Activated CD8-positive, alpha-beta memory T cell treated with anti-CD3 and anti-CD28 coated beads for 4 hours (primary cell): Measurements from ENCODE around the gene RAMP3.
"Not testable (repeated sequence)": the region's sequence is repeated elsewhere in the genome, so short reads cannot be mapped to it uniquely, and the experiment has no call there.

Source experiments
- DNase-seq, 2 donors: peaks; one replicate each; pipeline ENCODE4 v3.0.0-alpha.2; 2020; ENCODE audit warnings: low read depth in 2 of 2

The RAMP3 gene

DNA sequence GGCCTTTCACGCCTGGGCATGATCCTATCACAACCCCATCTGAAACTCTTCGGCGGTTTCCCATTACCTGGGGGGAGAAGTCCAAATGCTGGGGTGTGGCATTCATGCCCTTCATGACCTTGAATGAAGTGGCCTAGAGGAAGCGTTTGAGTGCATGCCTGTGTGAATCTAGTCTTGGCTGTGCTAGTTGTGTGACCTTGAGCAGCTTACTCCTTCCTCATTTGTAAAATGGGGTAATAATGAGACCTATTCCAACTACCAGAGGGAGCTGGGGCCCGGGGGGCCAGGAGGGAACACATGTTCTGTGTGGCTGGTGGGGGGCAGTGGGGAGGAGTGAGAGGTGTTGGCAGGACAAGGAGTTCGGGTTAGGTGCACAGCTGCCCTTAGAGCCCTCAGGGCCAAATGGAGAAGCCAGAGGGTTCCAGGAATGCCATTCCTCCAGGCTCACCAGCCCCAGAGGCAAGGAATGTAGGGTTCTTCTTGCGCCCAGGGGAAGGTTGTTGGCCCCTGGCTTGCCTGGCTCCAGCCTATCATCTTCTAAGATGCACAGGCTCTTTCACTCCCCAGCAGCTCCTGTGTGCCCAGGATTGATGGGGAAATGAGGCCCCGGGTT lies 24.8 kb upstream of the RAMP3 start:
- DNase-seq, result no peak

DNA sequence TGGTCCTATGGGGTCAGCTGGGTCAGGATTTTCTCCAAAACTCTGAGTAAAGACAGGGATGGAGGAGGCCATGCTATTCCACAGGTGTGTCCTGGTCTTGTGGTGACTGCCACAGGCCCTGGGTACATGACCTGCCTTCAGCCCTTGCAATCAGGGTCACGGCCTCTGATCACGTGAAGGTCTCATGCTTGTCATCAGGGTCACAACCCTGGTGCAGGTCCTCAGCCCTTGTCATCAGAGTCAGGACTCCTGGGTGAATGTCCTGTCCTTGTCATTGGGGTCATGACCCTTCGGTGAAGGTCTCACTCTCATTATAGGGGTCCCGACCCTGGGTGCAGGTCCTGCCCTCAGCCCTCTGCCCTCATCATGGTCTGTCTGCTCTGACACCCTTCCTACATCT lies 24.2 kb upstream of the RAMP3 start:
- no peak for DNase-seq

DNA sequence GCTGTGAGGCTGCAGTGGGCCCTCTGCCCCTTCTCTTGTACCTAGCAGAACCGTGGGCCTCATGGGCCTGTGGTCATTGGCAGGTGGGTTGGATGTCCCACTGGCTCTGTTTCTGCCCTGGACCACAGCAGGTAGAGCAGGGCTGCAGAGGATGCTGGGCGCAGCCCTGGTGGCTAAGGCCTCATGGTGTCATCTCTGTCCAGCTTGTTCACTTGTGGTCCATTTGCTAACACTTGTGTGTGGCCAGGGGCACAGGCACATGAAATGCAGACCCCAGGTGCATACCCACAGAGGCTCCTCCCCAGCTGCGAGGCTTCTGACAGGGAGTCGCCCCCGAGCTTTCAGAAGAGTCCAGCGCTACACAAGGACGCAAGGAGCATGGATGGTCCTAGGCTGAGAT lies 23.7 kb upstream of the RAMP3 start:
- no peak for DNase-seq

DNA sequence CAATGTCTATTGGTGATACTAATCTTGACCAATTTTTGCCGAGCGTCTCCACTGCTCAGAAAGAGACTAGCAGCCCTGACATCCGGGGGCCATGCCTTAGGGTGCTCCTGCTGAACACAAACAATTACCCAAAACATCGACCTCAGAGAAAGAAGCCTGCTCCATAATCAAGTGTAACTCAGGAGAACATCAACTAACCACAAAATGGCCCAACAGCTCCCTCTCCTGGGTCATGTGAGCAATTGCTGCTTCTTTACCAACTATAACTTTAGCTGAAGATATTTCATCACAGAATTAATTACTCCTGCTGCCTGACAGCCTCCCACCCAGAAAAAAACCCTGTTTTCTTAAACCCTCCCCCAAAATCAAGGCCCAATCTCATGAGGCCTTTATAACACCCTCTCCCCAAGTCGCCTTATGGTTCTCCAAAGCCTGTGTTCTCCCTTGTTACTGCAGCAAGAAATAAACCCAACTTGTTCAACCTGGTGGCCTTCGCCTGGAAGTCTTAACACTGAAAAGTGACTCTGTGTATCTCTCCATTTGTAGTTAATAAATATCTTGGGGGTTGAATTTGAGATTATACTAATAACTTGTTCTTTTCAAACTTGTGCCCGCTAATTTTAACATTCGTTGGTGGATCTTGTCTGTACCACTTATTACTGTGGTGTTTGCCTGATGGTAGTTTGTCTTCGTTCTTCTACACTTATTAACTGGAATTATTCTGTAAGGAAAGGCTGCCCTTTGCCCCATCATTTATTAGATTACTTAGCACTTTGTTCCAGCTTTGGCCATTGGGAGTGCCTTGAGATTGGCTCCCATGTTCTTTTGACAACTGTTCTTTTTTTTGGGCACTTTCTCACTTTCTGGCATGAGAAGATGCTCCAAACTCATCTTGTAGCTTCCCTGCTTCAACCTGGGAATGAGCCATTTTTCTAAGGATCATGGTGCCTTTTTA lies 21.2 kb upstream of the RAMP3 start:
- peak; percentile 29 to 38 for DNase-seq

DNA sequence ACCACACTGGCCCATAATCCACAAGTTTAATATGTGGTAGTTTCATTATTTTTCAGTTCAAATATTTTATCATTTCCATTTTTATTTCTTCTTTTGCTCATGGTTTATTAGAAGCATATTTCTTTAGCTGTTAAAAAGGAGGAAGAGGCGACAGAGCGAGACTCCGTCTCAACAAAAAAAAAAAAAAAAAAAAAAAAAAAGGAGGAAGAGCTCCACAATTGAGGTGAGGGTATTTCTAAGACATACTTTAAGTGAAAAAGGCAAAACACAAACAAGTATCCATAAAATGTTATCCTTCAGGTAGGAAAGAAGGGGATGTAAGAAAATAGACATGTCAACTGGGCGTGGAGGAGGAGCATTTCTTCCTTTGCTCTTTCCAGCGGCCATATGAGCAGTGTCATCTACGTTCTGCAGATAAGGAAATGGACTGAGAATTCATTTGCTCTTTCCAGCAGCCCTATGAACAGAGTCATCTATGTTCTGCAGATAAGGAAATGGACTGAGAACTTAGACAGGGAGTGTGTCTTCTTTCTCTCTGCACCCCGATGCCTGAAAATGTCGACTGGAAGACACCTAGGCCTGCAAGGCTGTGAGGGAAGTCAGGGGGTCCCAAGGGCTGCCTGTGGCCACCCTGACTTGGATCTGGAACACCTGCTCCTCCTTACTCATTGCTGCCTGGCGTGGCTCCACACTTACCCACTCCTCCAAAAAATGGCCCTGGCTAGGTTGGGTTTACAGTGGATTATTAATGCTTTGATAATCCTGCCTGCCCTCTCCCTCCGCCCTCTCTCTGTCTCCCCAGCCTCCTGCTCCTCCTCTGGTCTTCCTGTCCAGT lies 18.9 kb upstream of the RAMP3 start:
- no peak for DNase-seq

DNA sequence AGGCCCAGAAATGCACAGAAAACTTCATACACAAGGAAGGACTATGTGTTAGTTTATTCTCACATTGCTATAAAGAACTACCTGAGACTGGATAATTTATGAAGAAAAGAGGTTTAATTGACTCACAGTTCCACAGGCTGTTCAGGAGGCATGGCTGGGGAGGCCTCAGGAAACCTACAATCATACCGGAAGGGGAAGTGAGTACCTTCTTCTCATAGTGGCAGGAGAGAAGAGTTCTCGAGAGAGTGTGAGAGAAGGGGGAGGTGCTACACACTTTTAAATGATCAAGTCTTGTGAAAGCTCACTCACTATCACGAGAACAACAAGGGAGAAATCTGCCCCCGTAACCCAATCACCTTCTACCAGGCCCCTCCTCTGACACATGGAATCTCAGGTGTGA lies 16.8 kb upstream of the RAMP3 start:
- no peak for DNase-seq

DNA sequence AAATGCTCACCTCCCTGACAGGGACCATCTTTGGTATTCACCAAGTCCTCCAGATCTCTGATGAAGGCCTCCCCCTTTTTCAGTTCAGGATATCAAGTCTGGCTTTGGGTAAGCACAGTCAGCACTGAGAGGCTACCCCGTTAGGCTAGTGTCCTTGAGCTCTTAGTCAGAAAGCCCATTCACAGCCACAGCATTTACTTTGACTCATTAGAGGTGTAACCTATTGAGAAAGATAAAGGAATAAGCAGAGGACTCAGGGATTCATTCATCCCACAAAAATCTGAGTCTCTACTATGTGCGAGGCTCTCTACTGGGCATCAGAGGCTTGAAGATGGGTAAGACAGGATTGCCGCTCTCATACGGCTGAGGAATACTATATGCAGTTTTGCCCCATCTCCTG lies 14.0 kb upstream of the RAMP3 start:
- DNase-seq, result no peak

DNA sequence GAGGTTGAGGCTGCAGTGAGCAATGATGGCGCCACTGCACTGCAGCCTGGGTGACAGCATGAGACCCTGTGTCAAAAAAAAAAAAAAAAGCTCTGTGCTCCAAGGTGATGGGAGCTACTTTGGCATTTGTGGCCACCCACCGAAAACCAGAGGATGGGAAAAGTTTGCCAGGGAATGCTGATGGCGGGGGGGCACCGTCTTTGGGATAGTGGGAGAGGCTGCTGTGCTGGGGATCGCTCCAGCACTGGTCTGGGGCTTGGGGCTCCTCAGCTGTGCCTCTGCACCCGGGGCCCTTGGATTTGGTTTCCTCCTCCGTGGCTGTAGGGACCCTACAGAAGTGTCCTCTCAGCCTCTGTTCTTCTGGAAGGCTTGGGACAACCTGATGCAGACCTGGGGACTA lies 11.7 kb upstream of the RAMP3 start:
- DNase-seq, result no peak

DNA sequence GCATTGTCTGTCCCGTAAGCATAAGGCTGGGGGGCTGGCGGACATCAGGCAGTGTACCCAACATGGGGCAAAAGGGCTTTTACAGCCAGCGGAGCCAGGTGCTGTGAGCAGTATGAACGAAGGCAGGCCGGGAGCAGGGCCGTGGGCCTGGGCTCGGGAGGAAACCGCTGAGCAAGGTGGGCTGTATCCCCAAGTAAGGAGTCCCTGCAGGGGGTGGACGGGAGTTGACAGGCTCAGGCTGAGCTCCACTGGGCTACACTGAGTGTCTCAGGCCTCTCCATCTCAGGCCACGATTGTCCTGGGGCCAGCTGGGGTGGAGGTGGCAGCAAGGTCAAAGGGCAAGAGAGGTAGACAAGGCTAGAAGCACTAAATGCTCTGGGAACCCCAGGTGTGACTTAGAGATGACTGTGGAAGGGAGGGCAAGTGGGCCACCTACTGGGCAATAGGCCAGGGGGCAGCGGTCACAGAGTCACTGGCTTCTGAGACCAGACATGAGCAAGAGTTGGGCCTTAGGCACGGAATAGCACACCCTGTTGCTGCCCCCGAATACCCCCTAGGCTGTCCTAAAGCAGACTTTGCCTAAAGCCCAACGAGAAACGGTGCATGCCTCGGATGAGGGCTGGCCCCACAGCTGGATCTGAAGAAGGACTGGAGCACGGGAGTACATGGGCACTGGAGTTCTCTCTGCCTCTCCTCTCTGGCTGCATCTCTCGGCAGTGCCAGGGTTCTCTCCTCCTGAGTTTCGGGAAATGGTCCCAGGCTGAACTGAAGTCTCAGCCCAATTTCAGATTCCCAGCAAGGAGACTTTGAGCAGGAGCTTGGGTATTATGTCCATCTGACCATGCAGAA lies 10.8 kb upstream of the RAMP3 start:
- no peak for DNase-seq

DNA sequence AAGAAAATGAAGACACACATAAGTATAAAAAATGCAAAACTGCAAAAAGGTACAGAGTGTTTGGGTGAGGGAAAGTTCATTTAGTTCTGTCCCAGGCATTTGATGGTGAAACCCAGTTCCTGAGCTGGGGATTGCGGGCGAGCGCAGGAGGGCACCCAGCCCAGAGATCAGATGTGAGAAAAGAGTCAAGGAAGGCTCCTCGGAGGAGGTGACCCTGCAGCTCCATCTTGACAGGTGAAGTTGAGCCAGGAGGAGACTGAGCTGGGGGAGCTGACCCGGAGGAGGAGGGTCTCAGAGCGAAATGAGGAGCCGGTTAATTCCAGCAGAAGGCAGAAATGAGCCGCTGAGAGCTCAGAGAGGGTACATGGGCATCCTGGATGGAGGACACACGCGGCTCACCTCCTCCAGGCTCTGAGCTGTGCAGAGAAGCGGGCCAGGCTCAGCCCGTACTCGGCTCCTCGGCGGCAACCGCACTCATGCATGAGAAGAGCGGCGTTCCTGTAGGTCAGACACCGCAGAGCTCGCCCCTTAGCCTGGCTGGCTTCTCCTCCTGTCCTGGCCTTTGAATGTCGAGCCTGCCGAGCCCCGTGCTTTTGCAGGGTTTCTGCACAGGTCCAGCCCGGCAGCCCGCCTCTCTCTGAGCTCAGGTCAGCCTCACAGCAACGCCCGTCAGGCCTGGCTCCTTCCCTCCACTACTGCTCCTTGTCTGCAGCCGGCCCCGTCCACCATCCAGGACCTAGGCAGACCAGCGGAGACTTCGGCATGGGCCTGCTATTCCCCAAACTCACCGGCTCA lies 9.5 kb upstream of the RAMP3 start:
- DNase-seq, result no peak

DNA sequence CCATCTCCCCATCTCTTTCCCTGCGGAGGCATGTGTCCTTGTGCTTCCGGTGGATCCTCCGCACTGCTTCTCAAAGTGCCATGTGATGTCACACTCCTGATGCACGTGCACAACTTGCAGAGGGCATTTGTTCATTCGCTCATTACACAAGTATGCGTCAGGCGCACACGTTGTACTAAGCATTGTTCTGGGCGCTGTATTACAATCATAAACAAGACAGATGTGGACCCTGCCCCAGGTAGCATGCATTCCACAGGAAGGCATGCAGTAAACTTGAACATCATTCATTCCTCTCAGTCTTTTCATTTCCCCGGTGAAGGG lies 9.0 kb upstream of the RAMP3 start:
- DNase-seq, result no peak

DNA sequence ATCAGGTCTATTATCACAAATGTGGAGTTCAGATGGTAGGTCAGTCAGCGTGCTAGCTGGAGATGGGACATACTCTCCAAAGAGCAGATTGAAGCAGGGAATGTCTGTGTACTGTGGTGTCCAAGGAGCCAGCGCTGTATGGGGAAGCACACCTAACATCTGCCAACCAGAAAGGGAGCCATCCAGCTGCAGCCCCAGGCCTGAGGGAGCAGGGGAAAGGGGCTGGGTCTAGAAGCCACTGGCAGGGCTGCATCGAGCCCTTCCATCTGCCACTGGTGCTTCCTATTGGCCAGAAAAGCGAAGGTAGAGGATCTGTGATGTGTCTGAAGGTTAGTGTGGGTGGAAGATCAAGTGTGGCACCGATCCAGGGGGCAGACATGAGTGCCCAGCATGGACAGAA lies 8.0 kb upstream of the RAMP3 start:
- no peak for DNase-seq

DNA sequence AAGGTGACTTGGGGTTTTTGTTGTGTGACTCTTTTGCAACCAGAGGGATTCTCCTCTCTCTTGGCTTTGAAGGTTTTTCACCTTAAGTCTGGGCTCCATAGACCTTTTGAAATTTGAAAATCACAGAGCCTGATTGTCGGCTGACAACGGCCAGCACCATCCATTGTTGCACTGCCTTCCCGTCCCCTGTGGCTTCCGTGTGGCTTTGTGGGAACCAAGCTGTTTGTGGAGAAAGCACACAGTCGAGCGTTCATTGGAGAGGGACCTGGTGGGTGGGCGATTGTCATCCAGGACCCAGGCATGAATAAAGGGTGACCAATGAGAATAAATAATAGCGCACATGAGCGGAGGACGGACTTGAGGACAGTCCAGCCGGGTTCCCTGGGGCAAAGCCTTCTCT lies 7.4 kb upstream of the RAMP3 start:
- no peak for DNase-seq

DNA sequence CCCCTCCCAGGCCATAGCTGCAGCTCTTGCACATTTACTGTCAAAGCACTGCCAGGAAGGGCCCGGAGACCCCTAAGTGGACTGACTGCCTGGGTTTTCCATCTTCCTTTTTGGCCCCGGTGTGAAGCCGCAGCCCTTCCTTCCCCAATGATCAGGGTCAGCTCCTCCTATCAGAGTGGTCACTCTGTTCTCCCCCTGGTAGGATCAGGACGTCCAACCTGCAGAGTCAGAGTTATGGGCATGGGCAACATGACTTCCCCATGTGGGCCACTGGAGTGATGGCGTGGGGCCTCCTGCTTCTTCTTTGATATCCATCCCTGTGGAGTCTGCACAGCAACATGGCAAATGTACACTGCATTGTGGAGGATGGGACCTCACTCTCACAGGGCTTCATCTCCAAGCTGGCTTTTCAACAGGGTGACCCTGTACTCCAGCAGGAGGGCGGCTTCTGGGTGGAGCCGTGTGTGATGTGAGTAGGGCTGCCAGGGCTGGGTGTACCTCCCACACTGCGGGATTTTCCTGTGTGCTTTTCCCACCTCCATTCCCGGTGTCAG lies 6.4 kb upstream of the RAMP3 start:
- no peak for DNase-seq

DNA sequence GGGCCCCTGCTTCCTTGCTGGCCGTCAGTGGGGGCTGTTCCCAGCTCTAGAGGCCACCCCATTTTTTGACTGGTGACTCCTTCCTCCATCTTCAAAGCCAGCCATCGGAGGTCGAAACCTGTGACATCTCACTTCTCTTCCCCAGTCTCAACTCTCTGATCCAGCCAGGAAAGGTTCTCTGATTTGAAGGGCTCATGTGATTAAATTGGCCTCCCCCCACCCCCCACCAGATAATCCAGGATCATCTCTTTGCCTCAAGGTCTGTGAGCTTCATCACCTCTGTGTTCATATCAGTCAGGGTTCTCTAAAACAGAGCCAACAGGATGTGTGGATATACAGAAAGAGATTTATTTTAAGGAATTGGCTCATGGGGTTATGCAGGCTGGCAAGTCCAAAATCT lies 5.6 kb upstream of the RAMP3 start:
- DNase-seq, result no peak

DNA sequence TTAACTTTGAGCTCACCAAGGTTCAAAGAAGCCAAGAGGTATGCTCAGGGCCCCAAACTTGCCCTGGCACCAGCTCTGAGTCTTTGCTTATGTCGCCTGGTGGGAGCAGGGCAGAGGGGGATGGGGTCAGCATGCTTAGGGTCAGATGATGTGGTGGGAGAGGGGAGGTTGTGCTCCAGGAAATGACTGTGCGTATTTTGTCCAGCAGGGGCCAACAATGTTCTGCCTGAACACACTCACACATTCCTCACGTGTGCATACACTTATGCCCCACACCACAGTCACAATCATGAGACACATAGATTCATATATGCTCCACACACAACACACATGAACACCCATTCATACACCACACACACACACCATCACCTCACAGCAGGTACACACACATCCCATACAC lies 4.4 kb upstream of the RAMP3 start:
- DNase-seq, result no peak

DNA sequence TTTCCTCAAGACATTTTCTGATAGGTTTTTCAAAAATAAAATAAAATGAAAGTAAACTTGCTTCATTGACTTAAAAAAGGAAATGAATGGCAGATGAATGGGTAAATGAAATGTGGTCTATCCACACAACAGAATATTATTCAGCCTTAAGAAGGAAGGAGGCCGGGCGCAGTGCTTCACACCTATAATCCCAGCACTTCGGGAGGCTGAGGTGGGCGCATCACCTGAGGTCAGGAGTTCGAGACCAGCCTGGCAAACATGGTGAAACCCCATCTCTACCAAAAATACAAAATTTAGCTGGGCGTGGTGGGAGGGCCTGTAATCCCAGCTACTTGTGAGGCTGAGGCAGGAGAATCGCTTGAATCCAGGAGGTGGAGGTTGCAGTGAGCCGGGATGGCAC lies 3.7 kb upstream of the RAMP3 start:
- DNase-seq, result not testable (repeated sequence)

DNA sequence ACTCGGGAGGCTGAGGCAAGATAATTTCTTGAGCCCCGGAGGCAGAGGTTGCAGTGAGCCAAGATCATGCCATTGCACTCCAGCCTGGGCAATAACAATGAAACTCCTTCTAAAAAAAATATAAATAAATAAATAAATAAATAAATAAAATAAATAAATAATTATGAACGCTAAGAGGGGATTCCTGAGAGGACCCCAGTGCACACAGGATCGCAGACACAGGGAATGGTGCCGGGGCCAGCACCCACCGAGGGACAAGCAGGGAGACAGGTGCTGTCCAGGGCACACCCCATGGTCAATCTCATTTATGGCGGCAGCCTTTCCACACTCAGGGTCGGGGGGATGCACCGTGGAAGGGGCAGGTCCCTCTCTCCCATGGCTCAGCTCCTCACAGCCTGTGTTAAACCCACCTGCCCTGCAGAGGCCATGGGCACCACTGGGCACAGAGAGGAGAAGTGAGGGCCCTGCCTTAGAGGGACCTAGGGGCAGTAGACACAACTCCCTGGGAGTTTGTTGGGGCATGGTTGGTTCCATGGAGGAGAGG lies 2.2 kb upstream of the RAMP3 start:
- DNase-seq, result no peak

DNA sequence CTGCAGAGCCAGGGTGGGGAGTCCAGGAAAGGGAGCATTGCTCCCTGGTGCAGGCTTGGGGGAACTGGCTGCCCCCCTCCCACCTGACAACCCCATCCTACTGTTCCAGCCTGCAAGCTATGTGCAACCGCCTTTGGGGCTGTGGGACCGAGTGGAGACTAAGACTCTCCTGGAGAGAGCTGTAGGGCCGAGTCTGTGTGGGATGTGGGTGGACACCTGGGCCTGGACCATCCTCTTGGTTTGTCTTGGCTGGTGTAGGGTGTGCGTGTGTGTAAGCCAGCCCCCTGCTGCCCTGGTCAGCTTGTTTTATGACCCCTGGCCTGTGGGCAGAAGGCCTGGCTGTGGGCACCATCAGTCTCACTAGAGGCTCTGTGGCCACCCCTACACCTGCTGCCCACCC lies 1.6 kb upstream of the RAMP3 start:
- DNase-seq, result no peak

DNA sequence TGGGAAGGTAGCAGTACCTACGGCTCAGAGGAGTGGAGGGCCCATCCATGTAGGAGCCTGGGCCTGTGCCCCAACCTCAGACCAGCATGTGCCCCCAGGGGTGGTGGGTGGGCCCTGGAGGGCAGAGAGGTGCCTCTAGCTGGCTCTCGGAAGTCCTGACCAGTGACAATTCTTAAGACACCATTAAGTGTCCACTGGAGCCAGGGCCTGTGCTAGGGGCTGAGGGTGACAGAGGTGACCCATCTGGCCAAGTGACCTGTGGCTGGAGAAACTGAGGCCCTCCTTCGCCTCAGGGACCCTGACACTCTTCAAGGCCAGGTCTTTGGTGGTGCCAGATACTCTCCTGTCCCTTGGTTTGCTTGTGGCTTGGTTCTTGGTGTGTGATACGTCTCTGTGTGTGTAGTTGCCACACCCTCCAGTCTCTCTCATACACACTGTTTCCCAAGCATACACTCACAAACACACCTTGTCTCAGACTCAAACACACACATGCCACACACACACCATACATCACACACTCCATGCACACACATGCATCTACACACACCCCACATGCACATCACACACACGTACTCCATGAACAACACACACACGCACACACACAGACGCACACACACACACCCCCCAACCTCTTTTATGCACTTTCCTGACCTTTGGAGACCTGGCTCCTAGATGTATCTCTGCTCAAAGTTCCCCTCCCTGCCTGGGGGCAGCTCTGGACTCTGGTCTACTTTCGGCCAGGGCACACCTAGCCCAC lies 897 bp upstream of the RAMP3 start:
- DNase-seq, result no peak
